NCI-H2196 (cell line): ENCODE results near the gene MAPK8IP2.
"Not testable (repeated sequence)": the region's sequence is repeated elsewhere in the genome, so short reads cannot be mapped to it uniquely, and the experiment has no call there.

Experiments used
- DNase-seq: peaks from one replicate; lab custom pipeline; 2025; ENCODE audit not compliant: unreplicated experiment; lab: John Stamatoyannopoulos, UW

The MAPK8IP2 gene

GRCh38 chr22:50599816-50600455, 657 bp upstream of the MAPK8IP2 start:
- DNase-seq: no peak

- DNase-seq: no peak
These were observed 525 bp downstream of the MAPK8IP2 start for GRCh38 chr22:50600967-50601668.

GRCh38 chr22:50601669-50602337, 1.2 kb downstream of the MAPK8IP2 start:
- no peak for DNase-seq

- no peak for DNase-seq
These were observed 1.7 kb downstream of the MAPK8IP2 start for GRCh38 chr22:50602338-50602700.

- no peak for DNase-seq
These were observed 3.1 kb downstream of the MAPK8IP2 start for GRCh38 chr22:50603511-50604255.

- DNase-seq: no peak
These were observed 3.8 kb downstream of the MAPK8IP2 start for GRCh38 chr22:50604256-50605001.

GRCh38 chr22:50605002-50605612, 4.5 kb downstream of the MAPK8IP2 start:
- no peak for DNase-seq

- no peak for DNase-seq
These were observed 5.1 kb downstream of the MAPK8IP2 start for GRCh38 chr22:50605613-50606074.

- DNase-seq: no peak
These were observed 5.8 kb downstream of the MAPK8IP2 start for GRCh38 chr22:50606165-50606945.

GRCh38 chr22:50606946-50607658, 6.5 kb downstream of the MAPK8IP2 start:
- DNase-seq: no peak

GRCh38 chr22:50607659-50608020, 7.0 kb downstream of the MAPK8IP2 start:
- no peak for DNase-seq

GRCh38 chr22:50608058-50608840, 7.7 kb downstream of the MAPK8IP2 start:
- not testable (repeated sequence) for DNase-seq

- DNase-seq: no peak
These were observed 8.4 kb downstream of the MAPK8IP2 start for GRCh38 chr22:50608996-50609395.

- DNase-seq: no peak
These were observed 9.0 kb downstream of the MAPK8IP2 start for GRCh38 chr22:50609599-50609998.

GRCh38 chr22:50610041-50610451, 9.5 kb downstream of the MAPK8IP2 start:
- DNase-seq: no peak

GRCh38 chr22:50610581-50610980, 10.0 kb downstream of the MAPK8IP2 start:
- no peak for DNase-seq

GRCh38 chr22:50611341-50612060, 10.9 kb downstream of the MAPK8IP2 start:
- no peak for DNase-seq

GRCh38 chr22:50612168-50612527, 11.6 kb downstream of the MAPK8IP2 start:
- DNase-seq: no peak
